OCI-LY3 (cell line): ENCODE measurements around the gene TMEM163.
A peak's percentile ranks its signal among the peaks of the same experiment; 100 is the strongest.

Experiments used
- H2AFZ ChIP-seq: fragments of 200-600, 300-600 bp; shearing (Covaris generic); 2 replicates; pipeline ENCODE4 v1.6.0; 2014; ENCODE audit warnings: antibody characterized with exemption, low read depth, low read length
- H3K27ac ChIP-seq: fragments of 200-600, 300-600 bp; sonication (generic); 2 replicates; pipeline ENCODE4 v1.5.1; 2014; ENCODE audit warnings: mild to moderate bottlenecking, low read length, moderate library complexity, mixed read lengths
- H3K27me3 ChIP-seq: fragments of 200-600, 300-600 bp; sonication (generic); 2 replicates; pipeline ENCODE4 v1.6.1; 2014; ENCODE audit warnings: low read depth, low read length, mixed read lengths
- H3K36me3 ChIP-seq: fragments of 200-600, 300-600 bp; sonication (generic); replicated peaks from 2 replicates; pipeline ENCODE3; 2014; ENCODE audit warnings: low read depth, low read length, mixed read lengths
- H3K4me1 ChIP-seq: fragments of 300-600, 200-600 bp; sonication (generic); 2 replicates; pipeline ENCODE4 v1.6.1; 2014; ENCODE audit warnings: low read length, mixed read lengths
- H3K4me2 ChIP-seq: fragments of 200-600, 300-600 bp; sonication (generic); 2 replicates; pipeline ENCODE4 v1.6.1; 2014; ENCODE audit warnings: low read length, mixed read lengths
- H3K4me3 ChIP-seq: fragments of 300-600, 200-600 bp; sonication (generic); 2 replicates; pipeline ENCODE4 v1.5.1; 2014; ENCODE audit warnings: antibody characterized with exemption, mild to moderate bottlenecking, low read length, moderate library complexity
- H3K79me2 ChIP-seq: fragments of 300-600, 200-600 bp; shearing (Covaris generic); 2 replicates; pipeline ENCODE4 v1.6.1; 2014; ENCODE audit warnings: mild to moderate bottlenecking, low read length, mixed read lengths
- H3K9ac ChIP-seq: fragments of 300-600, 200-600 bp; shearing (Covaris generic); 2 replicates; pipeline ENCODE4 v1.6.0; 2014; ENCODE audit warnings: mild to moderate bottlenecking, low read length, moderate library complexity
- H3K9me3 ChIP-seq: fragments of 200-600, 300-600 bp; shearing (Covaris generic); 2 replicates; pipeline ENCODE4 v1.6.1; 2014; ENCODE audit warnings: low read length, mixed read lengths; ENCODE audit not compliant: insufficient read depth
- H4K20me1 ChIP-seq: fragments of 200-600, 300-600 bp; sonication (generic); 2 replicates; pipeline ENCODE4 v1.6.1; 2016; ENCODE audit warnings: low read length, mixed read lengths; ENCODE audit not compliant: insufficient read depth
- CTCF ChIP-seq: fragments of 200-600, 300-600 bp; sonication (generic); IDR thresholded peaks from 2 replicates; pipeline ENCODE4 v1.5.1; 2014; ENCODE audit warnings: antibody characterized with exemption, low read length, low read depth
- EZH2phosphoT487 ChIP-seq: fragments of 200-600 bp; shearing (Covaris generic); IDR thresholded peaks from 2 replicates; pipeline ENCODE4 v1.6.1; 2018; ENCODE audit warnings: antibody characterized with exemption, mixed run types, low read depth

Gene TMEM163

GRCh38 chr2:134625311-134625710 is 93.5 kb downstream of the TMEM163 start:
- Histone ChIP-seq H3K79me2 (peaks cover 43% of the 10 kb centered on the region), H4K20me1 (no peaks in the 10 kb centered on the region), H3K4me2 (no peak overlapping the region), H3K4me3 (no peak overlapping the region), H3K36me3 (peaks cover 12% of the 10 kb centered on the region), H3K27ac (no peak overlapping the region), H2AFZ (no peak overlapping the region), H3K4me1 (peaks cover 61% of the 10 kb centered on the region), H3K27me3 (no peaks in the 10 kb centered on the region), H3K9me3 (peaks cover 11% of the 10 kb centered on the region; the same call in 1 of the 2 replicates), H3K9ac (no peak overlapping the region)
- no peak for TF ChIP-seq EZH2phosphoT487
- TF ChIP-seq CTCF: no peak

GRCh38 chr2:134623796-134624195 is 95.0 kb downstream of the TMEM163 start:
- peaks cover 21% of the 10 kb centered on the region for H3K36me3 ChIP-seq
- TF ChIP-seq EZH2phosphoT487 (no peak), CTCF (no peak)
- H3K79me2 ChIP-seq: peaks cover 40% of the 10 kb centered on the region
- H3K27ac ChIP-seq: peak overlapping the region; percentile 95
- H3K4me3 ChIP-seq: peak overlapping the region; percentile 68
- H4K20me1 ChIP-seq: no peaks in the 10 kb centered on the region
- peaks cover 20% of the 10 kb centered on the region for H3K9me3 ChIP-seq
- H3K9ac ChIP-seq: peak overlapping the region; percentile 82
- H3K27me3 ChIP-seq: no peaks in the 10 kb centered on the region
- H3K4me2 ChIP-seq: peak overlapping the region; percentile 90
- H2AFZ ChIP-seq: no peak overlapping the region
- H3K4me1 ChIP-seq: peaks cover 58% of the 10 kb centered on the region

- TF ChIP-seq CTCF (no peak), EZH2phosphoT487 (no peak)
- no peaks in the 10 kb centered on the region for H4K20me1 ChIP-seq
- peak overlapping the region; percentile 68 for H3K4me3 ChIP-seq
- H3K27me3 ChIP-seq: no peaks in the 10 kb centered on the region
- H3K4me2 ChIP-seq: peak overlapping the region; percentile 90
- H2AFZ ChIP-seq: no peak overlapping the region
- H3K27ac ChIP-seq: peak overlapping the region; percentile 95
- peaks cover 50% of the 10 kb centered on the region for H3K4me1 ChIP-seq
- H3K36me3 ChIP-seq: peaks cover 26% of the 10 kb centered on the region
- peak overlapping the region; percentile 82 for H3K9ac ChIP-seq
- peaks cover 24% of the 10 kb centered on the region for H3K9me3 ChIP-seq
- H3K79me2 ChIP-seq: peaks cover 38% of the 10 kb centered on the region
These were observed 95.8 kb downstream of the TMEM163 start for GRCh38 chr2:134623046-134623445.

- Histone ChIP-seq H3K4me1 (peaks cover 46% of the 10 kb centered on the region), H3K79me2 (peaks cover 43% of the 10 kb centered on the region), H2AFZ (no peak overlapping the region), H3K9ac (peak overlapping the region; percentile 82), H3K36me3 (peaks cover 29% of the 10 kb centered on the region), H3K27ac (peak overlapping the region; percentile 95), H3K27me3 (no peaks in the 10 kb centered on the region), H3K9me3 (peaks cover 24% of the 10 kb centered on the region), H3K4me3 (peak overlapping the region; percentile 68), H4K20me1 (no peaks in the 10 kb centered on the region), H3K4me2 (peak overlapping the region; percentile 90)
- no peak for TF ChIP-seq EZH2phosphoT487
- no peak for TF ChIP-seq CTCF
These were observed 96.7 kb downstream of the TMEM163 start for GRCh38 chr2:134621939-134622705.
